ENCODE data around the gene NFE2L1. TPM values are rescaled to one million over a fixed set of nuclear protein-coding genes. Genes with fewer than 3 reads are reported as not detected.
"Not testable (repeated sequence)": the region's sequence is repeated elsewhere in the genome, so short reads cannot be mapped to it uniquely, and the experiment has no call there.

NFE2L1 gene
- total RNA-seq, 1 experiment from 2014 or later: 161 TPM

DNA sequence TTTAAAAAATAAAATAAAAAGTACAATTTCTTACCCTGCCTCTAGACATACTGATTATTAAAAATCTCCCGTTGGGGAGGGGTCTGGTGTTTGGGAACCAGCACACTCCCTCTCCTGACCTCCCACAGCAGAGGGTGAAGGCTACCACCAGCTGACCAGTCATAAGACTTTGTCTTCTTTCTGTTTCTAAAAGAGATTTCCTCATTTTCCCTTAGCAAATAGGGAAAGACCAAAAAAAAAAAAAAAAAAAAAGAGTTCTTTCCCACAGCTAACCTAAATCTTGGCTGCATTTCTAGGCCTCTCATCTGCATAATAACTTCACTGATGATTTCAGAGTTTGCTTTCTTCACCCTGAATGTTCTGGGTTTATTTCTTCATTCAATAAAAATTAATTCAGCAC, 47.0 kb upstream of the NFE2L1 start:
- peaks cover 20% of the 10 kb centered on the region; the same call in 1 of the 2 replicates for H3K4me1 ChIP-seq (ENCODE audit: insufficient read depth, low read length)
- no peak for DNase-seq
- H2BK5ac ChIP-seq (ENCODE audit: insufficient read length, low read length): no peak overlapping the region
- no peak overlapping the region for H3K23ac ChIP-seq (ENCODE audit: insufficient read length, low read depth, low read length)
- Mint-ChIP-seq H3K27me3 (ENCODE audit: low read depth) (no peaks in the 10 kb centered on the region), H3K4me3 (no peak overlapping the region; a peak in 1 of 5 replicates), H3K9me3 (no peaks in the 10 kb centered on the region; a peak in 1 of 5 replicates), H3K27ac (peak overlapping the region in 2 of 3 experiments; percentile 39 to 88; a peak in 2 of 7 replicates), H3K4me1 (peaks cover 53 to 55% of the 10 kb centered on the region in 2 experiments), H3K36me3 (ENCODE audit: insufficient read depth in 1 of 3, low read depth in 3 of 3) (no peaks in the 10 kb centered on the region)
- no peak overlapping the region for H3K27ac ChIP-seq (ENCODE audit: insufficient read length, low read depth, low read length)
- no peak overlapping the region for H3K4ac ChIP-seq (ENCODE audit: low read depth, low read length)
- H3K79me2 ChIP-seq (ENCODE audit: insufficient read depth, low read length): no peaks in the 10 kb centered on the region
- no peak overlapping the region for H3K4me2 ChIP-seq (ENCODE audit: insufficient read depth, insufficient read length, low read length)
- H3K9ac ChIP-seq (ENCODE audit: extremely low read depth, insufficient read length, low read length): no peak overlapping the region
- H2AK5ac ChIP-seq (ENCODE audit: insufficient read length, low read length): no peak overlapping the region
- H4K20me1 ChIP-seq (ENCODE audit: control insufficient read depth, insufficient read depth, insufficient read length): no peaks in the 10 kb centered on the region
- H4K91ac ChIP-seq (ENCODE audit: insufficient read length, low read depth, low read length): no peak overlapping the region
- no peaks in the 10 kb centered on the region for H3K23me2 ChIP-seq (ENCODE audit: insufficient read length, low read depth, low read length, poor library complexity, severe bottlenecking)
- H2AFZ ChIP-seq (ENCODE audit: low read length): no peak overlapping the region
- H4K5ac ChIP-seq (ENCODE audit: insufficient read length, low read depth, low read length): no peak overlapping the region
- no peaks in the 10 kb centered on the region for H3K27me3 ChIP-seq (ENCODE audit: insufficient read depth, low read length)
- H2BK12ac ChIP-seq (ENCODE audit: insufficient read length, low read depth, low read length): no peak overlapping the region
- no peak overlapping the region for H4K8ac ChIP-seq (replicated peaks; ENCODE audit: insufficient read length, low read depth, low read length)
- H2BK120ac ChIP-seq (ENCODE audit: low read depth, low read length, poor library complexity, severe bottlenecking): no peak overlapping the region
- H3K9me3 ChIP-seq (ENCODE audit: control insufficient read depth, low read depth, low read length): no peaks in the 10 kb centered on the region
- no peaks in the 10 kb centered on the region for H3K79me1 ChIP-seq (ENCODE audit: insufficient read depth, low read depth, low read length, poor library complexity, severe bottlenecking)
- H2BK20ac ChIP-seq (ENCODE audit: low read depth, low read length, poor library complexity, severe bottlenecking): no peak overlapping the region
- H3K18ac ChIP-seq (ENCODE audit: insufficient read length, low read depth, low read length): no peak overlapping the region
- TF ChIP-seq, protein P1, sequence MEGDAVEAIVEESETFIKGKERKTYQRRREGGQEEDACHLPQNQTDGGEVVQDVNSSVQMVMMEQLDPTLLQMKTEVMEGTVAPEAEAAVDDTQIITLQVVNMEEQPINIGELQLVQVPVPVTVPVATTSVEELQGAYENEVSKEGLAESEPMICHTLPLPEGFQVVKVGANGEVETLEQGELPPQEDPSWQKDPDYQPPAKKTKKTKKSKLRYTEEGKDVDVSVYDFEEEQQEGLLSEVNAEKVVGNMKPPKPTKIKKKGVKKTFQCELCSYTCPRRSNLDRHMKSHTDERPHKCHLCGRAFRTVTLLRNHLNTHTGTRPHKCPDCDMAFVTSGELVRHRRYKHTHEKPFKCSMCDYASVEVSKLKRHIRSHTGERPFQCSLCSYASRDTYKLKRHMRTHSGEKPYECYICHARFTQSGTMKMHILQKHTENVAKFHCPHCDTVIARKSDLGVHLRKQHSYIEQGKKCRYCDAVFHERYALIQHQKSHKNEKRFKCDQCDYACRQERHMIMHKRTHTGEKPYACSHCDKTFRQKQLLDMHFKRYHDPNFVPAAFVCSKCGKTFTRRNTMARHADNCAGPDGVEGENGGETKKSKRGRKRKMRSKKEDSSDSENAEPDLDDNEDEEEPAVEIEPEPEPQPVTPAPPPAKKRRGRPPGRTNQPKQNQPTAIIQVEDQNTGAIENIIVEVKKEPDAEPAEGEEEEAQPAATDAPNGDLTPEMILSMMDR (conservative IDR thresholded peaks at IDR 0.05): no peak
- no peak overlapping the region for H3T11ph ChIP-seq (ENCODE audit: low read length)
- no CpG with 5 or more reads among the region's 1 CpG for WGBS (ENCODE audit: extremely low coverage, insufficient read length, low lambda C conversion rate)
- H2BK15ac ChIP-seq (ENCODE audit: low read depth, low read length): no peak overlapping the region
- H3K14ac ChIP-seq (ENCODE audit: insufficient read depth, low read length): no peak overlapping the region
- H3K56ac ChIP-seq (ENCODE audit: insufficient read length, low read depth, low read length): no peak overlapping the region

- H3K9ac ChIP-seq (ENCODE audit: extremely low read depth, insufficient read length, low read length): not testable (repeated sequence)
Measured at GRCh38 chr17:48001657-48002056, 46.5 kb upstream of the NFE2L1 start.

More at GRCh38 chr17:48001657-48002056, 46.5 kb upstream of the NFE2L1 start:
- not testable (repeated sequence) for H3K23me2 ChIP-seq (ENCODE audit: insufficient read length, low read depth, low read length, poor library complexity, severe bottlenecking); H3K27me3 Mint-ChIP-seq (ENCODE audit: low read depth); H4K5ac ChIP-seq (ENCODE audit: insufficient read length, low read depth, low read length); H2BK5ac ChIP-seq (ENCODE audit: insufficient read length, low read length); H4K91ac ChIP-seq (ENCODE audit: insufficient read length, low read depth, low read length); H2BK120ac ChIP-seq (ENCODE audit: low read depth, low read length, poor library complexity, severe bottlenecking); H3K4me3 Mint-ChIP-seq; H3K36me3 Mint-ChIP-seq (ENCODE audit: insufficient read depth in 1 of 3, low read depth in 3 of 3); H3K56ac ChIP-seq (ENCODE audit: insufficient read length, low read depth, low read length); H2AFZ ChIP-seq (ENCODE audit: low read length); DNase-seq; H3K9me3 ChIP-seq (ENCODE audit: control insufficient read depth, low read depth, low read length); H2BK12ac ChIP-seq (ENCODE audit: insufficient read length, low read depth, low read length); H3K14ac ChIP-seq (ENCODE audit: insufficient read depth, low read length); H2BK20ac ChIP-seq (ENCODE audit: low read depth, low read length, poor library complexity, severe bottlenecking); H3K79me2 ChIP-seq (ENCODE audit: insufficient read depth, low read length); H3K23ac ChIP-seq (ENCODE audit: insufficient read length, low read depth, low read length); H3K4ac ChIP-seq (ENCODE audit: low read depth, low read length); H3K4me2 ChIP-seq (ENCODE audit: insufficient read depth, insufficient read length, low read length); H4K8ac ChIP-seq (replicated peaks; ENCODE audit: insufficient read length, low read depth, low read length); H3K79me1 ChIP-seq (ENCODE audit: insufficient read depth, low read depth, low read length, poor library complexity, severe bottlenecking); H3K9me3 Mint-ChIP-seq; H4K20me1 ChIP-seq (ENCODE audit: control insufficient read depth, insufficient read depth, insufficient read length); H3K27ac ChIP-seq (ENCODE audit: insufficient read length, low read depth, low read length); H3K18ac ChIP-seq (ENCODE audit: insufficient read length, low read depth, low read length); H3K27me3 ChIP-seq (ENCODE audit: insufficient read depth, low read length); H2BK15ac ChIP-seq (ENCODE audit: low read depth, low read length); H2AK5ac ChIP-seq (ENCODE audit: insufficient read length, low read length); H3T11ph ChIP-seq (ENCODE audit: low read length)
- no CpG with 5 or more reads among the region's 5 CpGs for WGBS (ENCODE audit: extremely low coverage, insufficient read length, low lambda C conversion rate)
- peak overlapping the region in 1 of 3 experiments; percentile 44; a peak in 2 of 7 replicates for H3K27ac Mint-ChIP-seq
- peaks cover 50 to 54% of the 10 kb centered on the region in 2 experiments for H3K4me1 Mint-ChIP-seq
- peaks cover 20% of the 10 kb centered on the region; the same call in 1 of the 2 replicates for H3K4me1 ChIP-seq (ENCODE audit: insufficient read depth, low read length)

Data from H9 (cell line).